ENCODE data around the gene PCMTD2.
"Not testable (repeated sequence)": the region's sequence is repeated elsewhere in the genome, so short reads cannot be mapped to it uniquely, and the experiment has no call there.

PCMTD2 gene

DNA sequence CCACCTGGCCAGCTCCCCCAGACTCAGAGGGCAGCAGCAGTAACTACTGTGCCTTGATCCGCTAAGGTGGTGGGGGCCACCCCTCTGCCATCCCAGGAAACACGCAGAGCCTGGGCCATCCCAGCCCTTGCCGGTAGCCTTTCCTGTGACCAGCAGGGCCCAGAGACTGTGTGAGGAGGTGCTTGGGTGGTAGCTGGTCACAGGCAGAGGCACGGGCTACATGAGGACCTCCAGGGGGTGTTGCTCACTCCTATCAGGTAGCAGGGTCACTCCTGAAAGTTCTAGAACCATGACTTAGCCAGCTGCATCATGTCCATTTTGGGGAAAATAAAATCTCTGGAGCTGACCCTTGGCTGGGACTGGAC lies 22.8 kb downstream of the PCMTD2 start:
- H3K4me1 ChIP-seq (ENCODE audit: control insufficient read depth, insufficient read depth, low read length), result no peaks in the 10 kb centered on the region
- H3K4me3 ChIP-seq (ENCODE audit: low read length in 2 of 2), result no peak overlapping the region
- H3K27me3 ChIP-seq (ENCODE audit: control insufficient read depth in 1 of 2, insufficient read depth in 2 of 2, low read length in 2 of 2), result no peaks in the 10 kb centered on the region
- no peak overlapping the region for H3K9ac ChIP-seq (ENCODE audit: low read length in 2 of 2)
- H3K27ac ChIP-seq (ENCODE audit: low read length), result no peak overlapping the region
- peaks cover 5% of the 10 kb centered on the region in 2 donors for H3K36me3 ChIP-seq (ENCODE audit: control insufficient read depth in 2 of 2, insufficient read depth in 2 of 2, low read length in 2 of 2)
- H3K9me3 ChIP-seq (ENCODE audit: control insufficient read depth in 2 of 2, low read length in 2 of 2), result no peaks in the 10 kb centered on the region

DNA sequence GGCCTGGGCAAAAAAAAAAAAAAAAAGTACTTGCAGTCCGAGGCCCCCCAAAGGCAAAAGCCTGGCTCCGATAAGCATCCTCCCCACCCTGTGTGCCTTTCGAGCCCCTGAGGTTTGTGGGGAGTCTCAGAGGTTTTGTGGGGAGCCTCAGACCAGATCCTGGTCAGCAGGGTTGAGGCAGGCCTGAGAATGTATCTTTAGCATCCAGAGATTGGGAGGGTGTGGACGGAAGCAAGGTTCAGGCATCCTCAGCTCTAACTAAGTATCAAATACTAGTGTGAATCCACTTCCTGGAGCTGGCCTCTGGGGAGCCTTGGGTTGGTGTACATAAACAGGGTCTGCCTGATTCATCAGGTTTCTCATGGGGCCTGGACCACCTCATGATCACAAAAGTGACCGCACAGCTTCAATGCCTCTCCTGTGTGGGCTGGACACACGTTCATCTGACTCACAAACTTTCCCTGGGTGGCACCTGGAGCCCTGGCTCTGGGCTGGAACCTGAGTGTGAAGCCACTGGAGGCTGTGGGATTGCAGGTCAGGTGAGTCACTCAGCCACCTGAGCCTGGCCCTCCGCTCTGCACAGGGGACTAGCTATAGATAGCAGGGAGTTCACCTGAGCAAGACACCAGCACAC lies 24.4 kb downstream of the PCMTD2 start:
- Histone ChIP-seq H3K36me3 (ENCODE audit: control insufficient read depth in 2 of 2, insufficient read depth in 2 of 2, low read length in 2 of 2) (no peaks in the 10 kb centered on the region), H3K27ac (ENCODE audit: low read length) (no peak overlapping the region), H3K4me3 (ENCODE audit: low read length in 2 of 2) (no peak overlapping the region)

DNA sequence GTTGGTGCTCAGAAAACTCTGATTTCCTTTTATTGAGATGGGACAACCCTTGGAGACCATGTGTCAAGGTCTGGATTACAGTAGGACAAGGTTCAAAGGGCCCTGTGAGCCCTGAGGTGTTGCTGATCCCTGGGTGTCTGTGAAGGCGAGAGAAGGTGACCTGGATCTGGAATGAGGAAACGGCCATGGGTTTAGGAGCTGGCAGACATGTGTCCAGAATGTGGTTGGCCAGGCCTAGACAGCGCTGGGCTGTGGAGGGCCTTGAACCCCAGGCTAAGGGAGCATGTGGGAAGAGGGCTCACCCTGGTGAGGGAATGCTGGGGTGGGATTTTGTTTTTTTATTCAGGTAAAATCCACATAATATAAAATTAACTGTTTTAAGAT lies 24.9 kb downstream of the PCMTD2 start:
- H3K9me3 ChIP-seq (ENCODE audit: control insufficient read depth in 2 of 2, low read length in 2 of 2), result no peaks in the 10 kb centered on the region
- H3K27me3 ChIP-seq (ENCODE audit: control insufficient read depth in 1 of 2, insufficient read depth in 2 of 2, low read length in 2 of 2), result no peaks in the 10 kb centered on the region
- no peaks in the 10 kb centered on the region for H3K4me1 ChIP-seq (ENCODE audit: control insufficient read depth, insufficient read depth, low read length)
- H3K27ac ChIP-seq (ENCODE audit: low read length), result no peak overlapping the region
- H3K36me3 ChIP-seq (ENCODE audit: control insufficient read depth in 2 of 2, insufficient read depth in 2 of 2, low read length in 2 of 2), result no peaks in the 10 kb centered on the region
- H3K4me3 ChIP-seq (ENCODE audit: low read length in 2 of 2), result no peak overlapping the region
- H3K9ac ChIP-seq (ENCODE audit: low read length in 2 of 2), result no peak overlapping the region

More for the DNA sequence above, 24.4 kb downstream of the PCMTD2 start:
- Histone ChIP-seq H3K9ac (ENCODE audit: low read length in 2 of 2) (no peak overlapping the region), H3K4me1 (ENCODE audit: control insufficient read depth, insufficient read depth, low read length) (no peaks in the 10 kb centered on the region), H3K27me3 (ENCODE audit: control insufficient read depth in 1 of 2, insufficient read depth in 2 of 2, low read length in 2 of 2) (no peaks in the 10 kb centered on the region), H3K9me3 (ENCODE audit: control insufficient read depth in 2 of 2, low read length in 2 of 2) (no peaks in the 10 kb centered on the region)

DNA sequence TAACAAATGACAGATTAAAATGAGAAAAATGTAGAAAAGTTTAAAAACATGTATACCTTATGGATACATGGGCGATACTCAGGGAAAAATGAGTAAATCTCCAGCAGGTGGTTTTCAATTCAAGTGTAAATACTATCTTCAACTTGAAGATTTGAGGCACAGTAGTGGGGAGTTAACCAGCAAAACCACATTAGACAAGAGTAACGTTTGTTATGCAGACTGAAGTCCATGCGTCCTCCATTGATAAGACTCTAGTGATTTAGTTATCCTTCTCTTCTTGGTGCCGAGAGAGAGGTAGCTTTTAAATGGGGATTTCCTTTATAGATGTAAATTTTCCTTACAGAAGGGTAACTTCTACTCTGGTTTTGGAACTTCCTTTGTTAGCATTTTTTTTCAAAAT lies 28.1 kb downstream of the PCMTD2 start:
- H3K27ac ChIP-seq (ENCODE audit: low read length), result no peak overlapping the region
- H3K9ac ChIP-seq (ENCODE audit: low read length in 2 of 2), result no peak overlapping the region
- no peaks in the 10 kb centered on the region for H3K9me3 ChIP-seq (ENCODE audit: control insufficient read depth in 2 of 2, low read length in 2 of 2)
- no peaks in the 10 kb centered on the region for H3K27me3 ChIP-seq (ENCODE audit: control insufficient read depth in 1 of 2, insufficient read depth in 2 of 2, low read length in 2 of 2)
- H3K36me3 ChIP-seq (ENCODE audit: control insufficient read depth in 2 of 2, insufficient read depth in 2 of 2, low read length in 2 of 2), result no peaks in the 10 kb centered on the region
- no peak overlapping the region for H3K4me3 ChIP-seq (ENCODE audit: low read length in 2 of 2)
- H3K4me1 ChIP-seq (ENCODE audit: control insufficient read depth, insufficient read depth, low read length), result no peaks in the 10 kb centered on the region

DNA sequence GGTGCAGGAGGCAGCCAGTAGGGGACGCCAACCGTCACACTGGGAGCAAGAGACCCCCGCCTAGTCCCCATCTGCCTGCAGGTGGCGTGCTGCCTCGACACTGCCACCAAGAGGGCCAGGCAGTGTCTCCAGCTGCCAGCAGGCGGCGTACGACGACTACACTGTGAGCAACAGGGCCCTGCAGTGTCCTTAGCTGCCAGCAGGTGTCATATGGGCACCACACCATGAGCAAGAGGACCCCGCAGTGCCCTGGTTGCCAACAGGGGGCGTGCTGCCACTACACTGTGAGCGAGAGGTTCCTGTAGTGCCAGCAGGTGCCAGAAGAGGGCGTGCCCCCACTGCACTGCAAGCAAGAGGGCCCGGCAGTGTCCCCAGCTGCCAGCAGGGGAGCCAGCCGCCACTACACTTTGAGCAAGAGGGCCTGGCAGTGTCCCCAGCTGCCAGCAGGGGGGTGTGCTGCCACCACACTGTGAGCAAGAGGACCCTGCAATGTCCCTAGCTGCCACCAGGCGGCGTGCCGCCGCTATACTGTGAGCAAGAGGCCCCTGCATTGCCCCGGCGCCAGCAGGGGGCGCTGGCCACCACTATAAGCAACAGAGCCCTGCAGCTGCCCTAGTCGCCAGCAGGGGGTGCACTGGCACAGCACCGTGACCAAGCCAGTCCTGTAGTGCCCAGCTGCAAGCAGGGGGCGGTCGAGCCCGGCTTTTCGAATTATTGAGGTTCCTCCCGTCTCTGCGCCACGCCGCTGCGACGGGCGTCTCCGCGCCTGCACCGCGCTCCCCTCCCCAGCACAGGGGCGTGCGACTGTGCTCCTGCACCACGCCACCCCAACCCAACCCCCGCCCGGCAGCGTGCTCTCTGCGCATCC lies 30.3 kb downstream of the PCMTD2 start:
- not testable (repeated sequence) for H3K9ac ChIP-seq (ENCODE audit: low read length in 2 of 2); H3K27ac ChIP-seq (ENCODE audit: low read length); H3K9me3 ChIP-seq (ENCODE audit: control insufficient read depth in 2 of 2, low read length in 2 of 2); H3K4me3 ChIP-seq (ENCODE audit: low read length in 2 of 2); H3K36me3 ChIP-seq (ENCODE audit: control insufficient read depth in 2 of 2, insufficient read depth in 2 of 2, low read length in 2 of 2); H3K4me1 ChIP-seq (ENCODE audit: control insufficient read depth, insufficient read depth, low read length); H3K27me3 ChIP-seq (ENCODE audit: control insufficient read depth in 1 of 2, insufficient read depth in 2 of 2, low read length in 2 of 2)

DNA sequence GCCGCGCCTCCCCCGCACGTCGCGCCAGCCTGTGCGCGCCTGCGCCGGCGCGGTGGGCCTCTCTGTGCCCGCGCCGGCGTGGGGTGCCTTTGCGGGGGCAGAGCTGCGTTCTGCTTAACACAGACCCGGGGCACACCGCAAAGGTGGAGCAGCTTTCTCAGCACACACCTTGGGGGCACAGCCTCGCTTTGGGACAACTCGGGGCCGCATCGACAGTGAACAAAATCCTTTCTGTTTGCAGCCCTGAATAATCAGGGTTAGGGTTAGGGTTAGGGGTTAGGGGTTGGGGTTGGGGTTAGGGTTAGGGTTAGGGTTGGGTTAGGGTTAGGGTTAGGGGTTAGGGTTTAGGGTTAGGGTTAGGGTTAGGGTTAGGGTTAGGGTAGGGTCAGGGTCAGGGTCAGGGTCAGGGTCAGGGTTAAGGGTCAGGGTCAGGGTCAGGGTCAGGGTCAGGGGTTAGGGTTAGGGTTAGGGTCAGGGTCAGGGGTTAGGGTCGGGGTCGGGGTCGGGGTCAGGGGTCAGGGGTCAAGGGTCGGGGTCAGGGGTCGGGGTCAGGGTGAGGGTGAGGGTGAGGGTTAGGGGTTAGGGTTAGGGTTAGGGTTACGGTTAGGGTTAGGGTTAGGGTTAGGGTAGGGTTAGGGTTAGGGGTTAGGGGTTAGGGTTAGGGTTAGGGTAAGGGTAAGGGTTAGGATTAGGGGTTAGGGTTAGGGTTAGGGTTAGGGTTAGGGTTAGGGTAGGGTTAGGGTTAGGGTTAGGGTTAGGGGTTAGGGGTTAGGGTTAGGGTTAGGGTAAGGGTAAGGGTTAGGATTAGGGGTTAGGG lies 31.1 kb downstream of the PCMTD2 start:
- H3K4me1 ChIP-seq (ENCODE audit: control insufficient read depth, insufficient read depth, low read length); H3K4me3 ChIP-seq (ENCODE audit: low read length in 2 of 2); H3K9me3 ChIP-seq (ENCODE audit: control insufficient read depth in 2 of 2, low read length in 2 of 2); H3K27me3 ChIP-seq (ENCODE audit: control insufficient read depth in 1 of 2, insufficient read depth in 2 of 2, low read length in 2 of 2); H3K27ac ChIP-seq (ENCODE audit: low read length); H3K9ac ChIP-seq (ENCODE audit: low read length in 2 of 2); H3K36me3 ChIP-seq (ENCODE audit: control insufficient read depth in 2 of 2, insufficient read depth in 2 of 2, low read length in 2 of 2): not testable (repeated sequence)

DNA sequence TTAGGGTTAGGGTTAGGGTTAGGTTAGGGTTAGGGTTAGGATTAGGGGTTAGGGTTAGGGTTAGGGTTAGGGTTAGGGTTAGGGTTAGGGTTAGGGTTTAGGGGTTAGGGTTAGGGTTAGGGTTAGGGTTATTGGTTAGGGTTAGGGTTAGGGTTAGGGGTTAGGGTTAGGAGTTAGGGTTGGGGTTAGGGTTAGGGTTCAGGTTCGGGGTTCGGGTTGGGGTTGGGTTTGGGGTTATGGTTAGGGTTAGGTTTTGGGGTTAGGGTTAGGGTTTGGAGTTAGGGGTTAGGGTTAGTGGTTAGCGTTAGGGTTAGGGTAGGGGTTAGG lies 31.7 kb downstream of the PCMTD2 start:
- H3K4me3 ChIP-seq (ENCODE audit: low read length in 2 of 2); H3K27me3 ChIP-seq (ENCODE audit: control insufficient read depth in 1 of 2, insufficient read depth in 2 of 2, low read length in 2 of 2); H3K27ac ChIP-seq (ENCODE audit: low read length); H3K9ac ChIP-seq (ENCODE audit: low read length in 2 of 2); H3K4me1 ChIP-seq (ENCODE audit: control insufficient read depth, insufficient read depth, low read length); H3K36me3 ChIP-seq (ENCODE audit: control insufficient read depth in 2 of 2, insufficient read depth in 2 of 2, low read length in 2 of 2); H3K9me3 ChIP-seq (ENCODE audit: control insufficient read depth in 2 of 2, low read length in 2 of 2): not testable (repeated sequence)

DNA sequence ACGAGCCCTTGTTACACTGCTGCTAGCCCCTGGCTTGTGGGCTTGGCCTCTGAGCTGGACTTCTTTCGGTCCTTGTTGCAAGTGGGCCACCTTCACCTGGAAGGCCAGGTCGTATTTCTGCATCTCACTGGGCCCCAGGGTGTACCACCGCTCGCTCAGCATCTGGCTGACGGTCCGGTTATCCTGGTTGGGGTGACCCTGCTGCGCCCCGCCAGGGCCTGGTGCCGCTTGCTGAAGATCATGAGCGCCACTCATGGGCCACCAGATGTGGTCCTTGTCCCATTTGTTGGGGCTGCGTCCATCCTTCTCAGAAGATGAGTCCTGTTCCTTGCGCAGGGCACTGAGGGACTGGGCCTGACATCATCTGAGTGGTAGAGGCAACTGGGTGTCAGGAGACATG lies 36.6 kb downstream of the PCMTD2 start:
- not testable (repeated sequence) for H3K4me3 ChIP-seq (ENCODE audit: low read length in 2 of 2); H3K27ac ChIP-seq (ENCODE audit: low read length); H3K4me1 ChIP-seq (ENCODE audit: control insufficient read depth, insufficient read depth, low read length); H3K9ac ChIP-seq (ENCODE audit: low read length in 2 of 2); H3K9me3 ChIP-seq (ENCODE audit: control insufficient read depth in 2 of 2, low read length in 2 of 2); H3K27me3 ChIP-seq (ENCODE audit: control insufficient read depth in 1 of 2, insufficient read depth in 2 of 2, low read length in 2 of 2); H3K36me3 ChIP-seq (ENCODE audit: control insufficient read depth in 2 of 2, insufficient read depth in 2 of 2, low read length in 2 of 2)

DNA sequence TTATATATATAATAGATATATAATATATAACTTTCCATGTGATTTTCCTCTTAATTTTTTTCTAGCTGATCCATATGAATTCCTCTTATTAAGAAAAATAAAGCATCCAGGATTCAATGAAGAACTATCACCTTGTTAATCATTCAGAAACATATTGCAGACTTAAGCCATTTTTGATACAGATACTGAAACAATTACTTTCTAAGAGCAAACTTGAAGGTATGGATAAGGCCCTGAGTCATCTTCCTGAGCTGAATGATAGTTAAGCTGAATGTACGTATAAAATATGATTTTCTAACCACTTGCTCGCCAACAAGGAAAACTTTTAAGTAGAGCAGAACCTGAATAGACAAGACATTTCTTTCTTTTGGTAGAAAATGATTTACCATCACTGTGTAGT lies 47.5 kb downstream of the PCMTD2 start:
- H3K9me3 ChIP-seq (ENCODE audit: control insufficient read depth in 2 of 2, low read length in 2 of 2); H3K9ac ChIP-seq (ENCODE audit: low read length in 2 of 2); H3K4me1 ChIP-seq (ENCODE audit: control insufficient read depth, insufficient read depth, low read length); H3K27me3 ChIP-seq (ENCODE audit: control insufficient read depth in 1 of 2, insufficient read depth in 2 of 2, low read length in 2 of 2); H3K36me3 ChIP-seq (ENCODE audit: control insufficient read depth in 2 of 2, insufficient read depth in 2 of 2, low read length in 2 of 2); H3K4me3 ChIP-seq (ENCODE audit: low read length in 2 of 2); H3K27ac ChIP-seq (ENCODE audit: low read length): not testable (repeated sequence)

DNA sequence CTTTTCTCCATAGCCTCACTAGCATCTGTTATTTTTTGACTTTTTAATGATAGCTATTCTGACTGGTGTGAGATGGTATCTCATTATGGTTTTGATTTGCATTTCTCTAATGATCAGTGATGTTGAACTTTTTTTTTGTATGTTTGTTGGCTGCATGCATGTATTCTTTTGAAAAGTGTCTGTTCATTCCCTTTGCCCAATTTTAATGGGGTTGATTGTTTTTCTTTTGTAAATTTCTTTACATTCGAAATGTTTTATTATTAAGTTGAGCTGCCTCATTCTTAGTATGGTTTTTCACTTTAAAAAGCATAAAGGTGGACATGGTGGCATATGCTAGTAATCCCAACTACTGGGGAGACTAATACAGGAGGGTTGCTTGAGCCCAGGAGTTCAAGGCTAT lies 58.2 kb downstream of the PCMTD2 start:
- H3K4me1 ChIP-seq (ENCODE audit: control insufficient read depth, insufficient read depth, low read length); H3K9ac ChIP-seq (ENCODE audit: low read length in 2 of 2); H3K27me3 ChIP-seq (ENCODE audit: control insufficient read depth in 1 of 2, insufficient read depth in 2 of 2, low read length in 2 of 2); H3K27ac ChIP-seq (ENCODE audit: low read length); H3K9me3 ChIP-seq (ENCODE audit: control insufficient read depth in 2 of 2, low read length in 2 of 2); H3K4me3 ChIP-seq (ENCODE audit: low read length in 2 of 2); H3K36me3 ChIP-seq (ENCODE audit: control insufficient read depth in 2 of 2, insufficient read depth in 2 of 2, low read length in 2 of 2): not testable (repeated sequence)

DNA sequence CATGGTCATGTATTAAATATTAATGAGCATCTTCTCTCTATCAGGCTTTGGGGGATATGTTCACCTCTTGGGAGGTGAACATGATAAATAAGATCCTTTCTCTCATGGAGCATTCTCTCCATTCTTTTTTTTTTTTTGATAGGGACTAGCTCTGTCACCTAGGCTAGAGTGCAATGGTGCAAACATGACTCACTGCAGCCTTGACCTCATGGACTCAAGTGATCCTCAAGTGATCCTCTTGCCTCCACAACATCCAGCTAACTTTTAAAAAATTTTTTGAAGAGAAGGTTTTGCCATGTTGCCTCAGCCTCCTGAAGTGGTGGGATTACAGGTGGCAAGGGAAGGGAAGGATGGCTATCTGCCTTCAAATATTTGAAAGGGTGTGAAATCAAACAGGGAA lies 59.8 kb downstream of the PCMTD2 start:
- not testable (repeated sequence) for H3K27me3 ChIP-seq (ENCODE audit: control insufficient read depth in 1 of 2, insufficient read depth in 2 of 2, low read length in 2 of 2); H3K9me3 ChIP-seq (ENCODE audit: control insufficient read depth in 2 of 2, low read length in 2 of 2); H3K27ac ChIP-seq (ENCODE audit: low read length); H3K4me3 ChIP-seq (ENCODE audit: low read length in 2 of 2); H3K4me1 ChIP-seq (ENCODE audit: control insufficient read depth, insufficient read depth, low read length); H3K9ac ChIP-seq (ENCODE audit: low read length in 2 of 2); H3K36me3 ChIP-seq (ENCODE audit: control insufficient read depth in 2 of 2, insufficient read depth in 2 of 2, low read length in 2 of 2)
